NT2/D1 (cell line): ENCODE data around the gene C1orf35.

ENCODE experiments used
- SUZ12 ChIP-seq: IDR thresholded peaks from 2 replicates; pipeline ENCODE4 v1.6.1; 2011; ENCODE audit not compliant: insufficient read length, insufficient read depth; ENCODE audit errors: extremely low read depth
- YY1 ChIP-seq: IDR thresholded peaks from 2 replicates; pipeline ENCODE4 v1.6.1; 2011; ENCODE audit not compliant: insufficient read length, insufficient read depth
- ZNF274 ChIP-seq: IDR thresholded peaks from 2 replicates; pipeline ENCODE4 v1.6.1; 2011; ENCODE audit warnings: mild to moderate bottlenecking, low read depth, low read length

DNA sequence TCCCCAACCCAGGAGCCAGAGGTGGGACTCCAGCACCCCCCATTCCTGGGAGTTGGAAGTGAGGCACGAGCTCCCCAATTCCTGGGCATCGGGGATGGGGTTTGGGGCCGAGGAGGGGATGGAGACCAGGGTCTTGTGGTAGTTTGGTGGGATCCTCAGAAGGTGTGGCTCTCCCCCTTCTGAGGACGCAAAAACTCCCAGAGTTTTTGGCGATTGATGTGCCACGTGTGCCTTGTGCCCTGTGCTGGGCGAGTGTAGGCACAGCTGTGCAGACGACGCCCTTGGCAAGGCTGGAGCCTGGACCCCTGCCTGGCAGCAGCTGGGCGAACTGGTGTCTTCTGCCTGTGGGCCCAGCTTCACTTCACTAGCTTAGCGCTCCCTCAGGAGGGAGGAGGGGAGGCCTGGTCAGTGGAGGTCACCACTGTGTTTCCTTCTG lies 39.6 kb upstream of the C1orf35 start:
- TF ChIP-seq ZNF274: no peak
- no peak for TF ChIP-seq YY1
- no peak for TF ChIP-seq SUZ12
